Fibroblast of skin of back (primary cell): Measurements from ENCODE around the gene ASCL2. TPM values are rescaled to one million over a fixed set of nuclear protein-coding genes. Genes with fewer than 3 reads are reported as not detected.

Experiments used
- DNase-seq: peaks from one replicate; pipeline ENCODE4 v3.0.0-alpha.2; 2013
- polyA plus RNA-seq, 2 experiments: library from polyadenylated mRNA; unstranded; fragments of 120-200 nt; gene quantifications; one replicate each; pipeline ENCODE4 v1.2.1, GENCODE V29; 2013; ENCODE audit not compliant: insufficient read length in 2 of 2

Gene ASCL2
- not detected for polyA plus RNA-seq (2013, experiment 1 of 2; ENCODE audit: insufficient read length)
- polyA plus RNA-seq (2013, experiment 2 of 2; ENCODE audit: insufficient read length): not detected

GRCh38 chr11:2270322-2271076 is at the start of gene ASCL2:
Gene ASCL2, minus strand, starts transcription at chr11:2270588. Its CDS starts 256 bp downstream, at chr11:2270332.
- no peak for DNase-seq

- no peak for DNase-seq
Measured at GRCh38 chr11:2319791-2320472, 49.5 kb upstream of the ASCL2 start.

GRCh38 chr11:2318707-2319106 is 48.3 kb upstream of the ASCL2 start:
- no peak for DNase-seq

- DNase-seq: no peak
Measured at GRCh38 chr11:2318123-2318522, 47.7 kb upstream of the ASCL2 start.

- DNase-seq: no peak
Measured at GRCh38 chr11:2317354-2318050, 47.1 kb upstream of the ASCL2 start.

- DNase-seq: no peak
Measured at GRCh38 chr11:2316963-2317244, 46.5 kb upstream of the ASCL2 start.

GRCh38 chr11:2316169-2316962 is 46.0 kb upstream of the ASCL2 start:
- DNase-seq: no peak

- DNase-seq: no peak
Measured at GRCh38 chr11:2315395-2316168, 45.2 kb upstream of the ASCL2 start.

GRCh38 chr11:2314525-2315394 is 44.4 kb upstream of the ASCL2 start:
- peak; percentile 93 for DNase-seq

- DNase-seq: no peak
Measured at GRCh38 chr11:2314136-2314524, 43.7 kb upstream of the ASCL2 start.

GRCh38 chr11:2313051-2313951 is 42.9 kb upstream of the ASCL2 start:
- DNase-seq: no peak

- peak; percentile 67 for DNase-seq
Measured at GRCh38 chr11:2312232-2313042, 42.0 kb upstream of the ASCL2 start.

- no peak for DNase-seq
Measured at GRCh38 chr11:2311353-2312133, 41.2 kb upstream of the ASCL2 start.

GRCh38 chr11:2310786-2311352 is 40.5 kb upstream of the ASCL2 start:
- DNase-seq: no peak

GRCh38 chr11:2310073-2310785 is 39.8 kb upstream of the ASCL2 start:
- DNase-seq: no peak

- no peak for DNase-seq
Measured at GRCh38 chr11:2309251-2310072, 39.1 kb upstream of the ASCL2 start.
